Liver (tissue), 9 donors: ENCODE results near the gene LRRN2. TPM values are rescaled to one million over a fixed set of nuclear protein-coding genes. Genes with fewer than 3 reads are reported as not detected.

Experiments
- DNase-seq: peaks from one replicate; pipeline ENCODE4 v3.0.0-alpha.2; 2017; ENCODE audit warnings: low spot score
- H3K27ac ChIP-seq, 2 donors: one replicate each; pipeline ENCODE4 v1.7.0; 2013; ENCODE audit warnings: inconsistent platforms in 2 of 2, low read length in 2 of 2, control low read depth in 1 of 2, low read depth in 1 of 2, mild to moderate bottlenecking in 1 of 2
- H3K27me3 ChIP-seq, 4 donors: one replicate each; pipeline versions ENCODE4 v1.6.1 to v1.7.0; 2013; ENCODE audit warnings: low read length in 3 of 4, inconsistent platforms in 1 of 4, mild to moderate bottlenecking in 1 of 4, moderate library complexity in 1 of 4; ENCODE audit not compliant: control insufficient read depth in 4 of 4, insufficient read depth in 4 of 4
- H3K36me3 ChIP-seq, 4 donors: one replicate each; pipeline versions ENCODE4 v1.6.1 to v1.7.0; 2013; ENCODE audit warnings: low read length in 3 of 4, mild to moderate bottlenecking in 3 of 4, low read depth in 1 of 4, moderate library complexity in 1 of 4; ENCODE audit not compliant: control insufficient read depth in 4 of 4, insufficient read depth in 3 of 4
- H3K4me1 ChIP-seq, 4 donors: one replicate each; pipeline versions ENCODE4 v1.6.1 to v1.7.0; 2013; ENCODE audit warnings: low read length in 3 of 4, mild to moderate bottlenecking in 3 of 4, moderate library complexity in 1 of 4; ENCODE audit not compliant: control insufficient read depth in 4 of 4, insufficient read depth in 4 of 4
- H3K4me3 ChIP-seq, 3 donors: one replicate each; pipeline versions ENCODE4 v1.6.1 to v1.7.0; 2013; ENCODE audit warnings: low read length in 3 of 3, control low read depth in 1 of 3, low read depth in 1 of 3, mild to moderate bottlenecking in 1 of 3
- H3K9ac ChIP-seq, 2 donors: one replicate each; pipeline ENCODE4 v1.7.0; 2013; ENCODE audit warnings: low read length in 2 of 2, mild to moderate bottlenecking in 2 of 2, moderate library complexity in 2 of 2, control low read depth in 1 of 2, low read depth in 1 of 2
- H3K9me3 ChIP-seq, 4 donors: one replicate each; pipeline versions ENCODE4 v1.6.1 to v1.7.0; 2013; ENCODE audit warnings: low read length in 3 of 4; ENCODE audit not compliant: control insufficient read depth in 4 of 4
- ATF3 ChIP-seq: IDR thresholded peaks from 2 replicates; pipeline ENCODE4 v1.6.1; 2016; ENCODE audit warnings: antibody characterized with exemption
- CTCF ChIP-seq: fragments of 150-350 bp; IDR thresholded peaks from 2 replicates; pipeline ENCODE4 v1.5.1; 2017; ENCODE audit warnings: improper control_type of control experiment, low read depth, low read length; ENCODE audit not compliant: missing input control
- EGR1 ChIP-seq, 2 donors: IDR thresholded peaks; 2 replicates each; pipeline ENCODE4 v1.6.1; 2016 to 2018; ENCODE audit warnings: antibody characterized with exemption in 2 of 2, low read depth in 2 of 2
- FOXA1 ChIP-seq: IDR thresholded peaks from 2 replicates; pipeline ENCODE4 v1.6.1; 2016; ENCODE audit warnings: antibody characterized with exemption
- FOXA2 ChIP-seq: IDR thresholded peaks from 2 replicates; pipeline ENCODE4 v1.6.1; 2016; ENCODE audit warnings: antibody characterized with exemption
- GABPA ChIP-seq, 2 donors: IDR thresholded peaks in 1 of 2; conservative IDR thresholded peaks in 1 of 2; 2 replicates each; pipeline ENCODE4 v1.6.1; 2016; ENCODE audit warnings: antibody characterized with exemption in 2 of 2, mild to moderate bottlenecking in 1 of 2, moderate library complexity in 1 of 2
- HNF4A ChIP-seq, 2 donors: conservative IDR thresholded peaks; 2 replicates each; pipeline ENCODE4 v1.6.1; 2016; ENCODE audit warnings: antibody characterized with exemption in 2 of 2, mild to moderate bottlenecking in 2 of 2
- HNF4G ChIP-seq: IDR thresholded peaks from 2 replicates; pipeline ENCODE4 v1.6.1; 2016; ENCODE audit warnings: antibody characterized with exemption
- JUND ChIP-seq, 2 donors: IDR thresholded peaks; 2 replicates each; pipeline ENCODE4 v1.6.1; 2016; ENCODE audit warnings: antibody characterized with exemption in 2 of 2
- MAX ChIP-seq: IDR thresholded peaks from 2 replicates; pipeline ENCODE4 v1.6.1; 2016; ENCODE audit warnings: antibody characterized with exemption
- NR2F2 ChIP-seq: IDR thresholded peaks from 2 replicates; pipeline ENCODE4 v1.6.1; 2016; ENCODE audit warnings: antibody characterized with exemption
- RAD21 ChIP-seq, 2 donors: IDR thresholded peaks; 2 replicates each; pipeline ENCODE4 v1.6.1; 2016; ENCODE audit warnings: antibody characterized with exemption in 2 of 2, mild to moderate bottlenecking in 2 of 2
- REST ChIP-seq: IDR thresholded peaks from 2 replicates; pipeline ENCODE4 v1.6.1; 2016; ENCODE audit warnings: antibody characterized with exemption, mild to moderate bottlenecking
- RXRA ChIP-seq, 2 donors: IDR thresholded peaks; 2 replicates each; pipeline ENCODE4 v1.6.1; 2017 to 2018; ENCODE audit warnings: antibody characterized with exemption in 2 of 2, mild to moderate bottlenecking in 1 of 2
- SP1 ChIP-seq: IDR thresholded peaks from 2 replicates; pipeline ENCODE4 v1.6.1; 2018; ENCODE audit warnings: antibody characterized with exemption, mild to moderate bottlenecking
- TAF1 ChIP-seq: conservative IDR thresholded peaks from 2 replicates; pipeline ENCODE4 v1.6.1; 2016; ENCODE audit warnings: antibody characterized with exemption, mild to moderate bottlenecking
- YY1 ChIP-seq: IDR thresholded peaks from 2 replicates; pipeline ENCODE4 v1.6.1; 2016; ENCODE audit warnings: antibody characterized with exemption, mild to moderate bottlenecking
- ZBTB33 ChIP-seq: IDR thresholded peaks from 2 replicates; pipeline ENCODE4 v1.6.1; 2016; ENCODE audit warnings: antibody characterized with exemption
- WGBS: extraction: QIAGEN DNeasy Blood & Tissue Kit; methylation state at CpG from one replicate; pipeline ENCODE4 v1.1.7; 2013; 5-methylcytosine and 5-hydroxymethylcytosine counted together
- polyA plus RNA-seq, 2 donors: library from polyadenylated mRNA; stranded (reverse) in 1 of 2; unstranded in 1 of 2; fragments of 200-250 nt in 1 of 2; fragments of >200 nt in 1 of 2; fragmentation: Nextera tagmentation in 1 of 2; extraction: Ambion mirVana in 1 of 2; gene quantifications; one replicate each; pipeline versions ENCODE4 v1.2.1 to v1.2.3, GENCODE V29; 2013 to 2015
- total RNA-seq, 2 donors: library from RNA; depleted of rRNA; stranded (reverse); fragments of >200 nt; gene quantifications; one replicate each; pipeline ENCODE4 v1.2.3, GENCODE V29; 2014
- donor health status: healthy.
- donor health status: healthy.
- donor health status: healthy.
- donor health status: healthy.
- donor health status: healthy.

LRRN2 gene
- total and polyA plus RNA-seq, 4 donors: 0.13 to 2.8 (median 0.28) TPM

- TF ChIP-seq GABPA (IDR thresholded peaks at IDR 0.05 in 1 of 2, conservative IDR thresholded peaks at IDR 0.05 in 1 of 2): no peak
- no peak for TF ChIP-seq FOXA2
Measured at GRCh38 chr1:204733289-204733688, 47.8 kb upstream of the LRRN2 start (continued).

GRCh38 chr1:204731985-204732575 lies 46.5 kb upstream of the LRRN2 start:
- no peak overlapping the region for H3K27ac ChIP-seq
- no peak overlapping the region for H3K4me3 ChIP-seq
- no peak overlapping the region for H3K9ac ChIP-seq
- no peaks in the 10 kb centered on the region for H3K9me3 ChIP-seq
- H3K4me1 ChIP-seq: no peaks in the 10 kb centered on the region
- no peak for DNase-seq
- peaks cover 0 to 4% (median 1%) of the 10 kb centered on the region in 4 donors for H3K27me3 ChIP-seq
- 87% methylated on average over 5 of the region's 5 CpGs for WGBS
- H3K36me3 ChIP-seq: no peaks in the 10 kb centered on the region
- TF ChIP-seq REST (no peak), FOXA1 (no peak), GABPA (IDR thresholded peaks at IDR 0.05 in 1 of 2, conservative IDR thresholded peaks at IDR 0.05 in 1 of 2) (no peak), RXRA (IDR thresholded peaks at IDR 0.05) (no peak), JUND (IDR thresholded peaks at IDR 0.05) (no peak), YY1 (no peak), EGR1 (IDR thresholded peaks at IDR 0.05; ENCODE audit: low read depth in 2 of 2) (no peak), MAX (no peak), FOXA2 (no peak), HNF4G (no peak), ATF3 (no peak), ZBTB33 (no peak), SP1 (no peak), CTCF (no peak), NR2F2 (no peak), HNF4A (conservative IDR thresholded peaks at IDR 0.05) (no peak), RAD21 (IDR thresholded peaks at IDR 0.05) (no peak), TAF1 (no peak)
